Stimulated activated CD4-positive, alpha-beta T cell treated with anti-CD3 and anti-CD28 coated beads, Interleukin-12 subunit alpha, Interleukin-12 subunit beta, amount 100 ng/mL, for 24 hours (primary cell): ENCODE data around the gene ZNF627.
"Not testable (repeated sequence)": the region's sequence is repeated elsewhere in the genome, so short reads cannot be mapped to it uniquely, and the experiment has no call there.

Source experiments
- DNase-seq, 2 experiments: peaks; one replicate each; pipeline ENCODE4 v3.0.0-alpha.2; 2020; ENCODE audit warnings: low read depth in 2 of 2

ZNF627 gene

DNA sequence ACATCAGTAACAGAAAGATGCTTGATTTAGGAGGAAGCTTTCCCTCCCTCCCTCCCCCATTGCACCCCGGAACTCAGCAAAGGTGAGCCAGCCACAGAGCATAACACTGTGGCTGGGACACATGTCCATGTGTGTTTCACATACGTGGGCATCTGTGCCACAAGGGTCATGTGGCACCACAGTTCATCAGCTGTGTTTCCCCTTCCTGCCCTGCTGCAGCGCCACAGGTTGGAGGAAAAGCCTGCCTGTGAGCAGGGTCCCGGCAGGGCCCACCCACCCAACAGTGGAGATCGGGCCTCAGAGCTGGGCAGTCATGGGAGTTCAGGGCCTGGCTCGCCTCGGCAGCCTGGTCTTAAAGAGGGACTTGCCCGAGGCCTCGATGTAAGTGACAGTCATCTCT, 22.6 kb upstream of the ZNF627 start:
- DNase-seq, result no peak

GRCh38 chr19:11576227-11576626, 21.1 kb upstream of the ZNF627 start:
- DNase-seq, result no peak

DNA sequence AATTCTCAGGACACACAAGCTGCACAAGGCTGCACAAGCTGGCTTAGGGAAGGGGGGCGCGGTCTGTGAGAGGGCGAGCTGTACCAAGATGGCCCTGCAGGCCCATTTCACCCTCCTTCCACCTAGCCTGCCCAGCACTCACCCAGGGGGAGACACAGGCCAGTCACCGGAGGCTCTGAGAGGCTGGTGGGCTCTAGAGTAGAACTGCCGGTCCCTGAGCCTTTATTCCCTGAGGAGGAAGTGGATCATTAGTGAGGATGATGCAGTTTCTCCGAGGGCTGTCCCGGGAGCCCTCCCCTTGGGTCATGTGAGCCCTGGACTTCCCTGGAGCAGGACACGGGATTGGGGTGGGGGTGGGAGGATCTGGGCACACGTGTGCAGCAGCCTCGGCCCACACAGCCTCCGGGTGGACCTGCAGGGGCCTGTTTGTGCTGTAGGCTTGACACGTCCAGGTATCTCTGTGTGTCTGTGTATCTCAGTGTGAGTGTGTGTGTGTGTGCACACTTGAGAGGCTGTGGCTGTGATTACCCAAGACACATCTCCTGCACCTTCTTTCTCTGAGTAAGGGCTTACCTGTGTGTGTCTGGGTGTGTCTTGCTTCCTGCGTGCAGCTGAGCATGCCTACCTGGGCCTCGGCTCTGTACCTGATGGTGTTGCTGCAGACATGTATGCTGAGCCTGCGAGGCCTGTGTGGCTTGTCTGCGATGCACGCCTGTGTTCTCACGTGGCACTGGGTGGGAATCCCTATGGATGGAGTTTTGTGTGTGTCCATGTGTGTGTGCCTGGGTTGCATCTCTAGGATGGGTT, 19.6 kb upstream of the ZNF627 start, which contains the start of gene ACP5:
TSS of gene ACP5 (minus strand) at position 195 of the 807 bp plus-strand sequence. CDS start 328 bp downstream, outside the sequence.
- no peak for DNase-seq

- no peak for DNase-seq
Observed at GRCh38 chr19:11578258-11579142, 18.8 kb upstream of the ZNF627 start.

DNA sequence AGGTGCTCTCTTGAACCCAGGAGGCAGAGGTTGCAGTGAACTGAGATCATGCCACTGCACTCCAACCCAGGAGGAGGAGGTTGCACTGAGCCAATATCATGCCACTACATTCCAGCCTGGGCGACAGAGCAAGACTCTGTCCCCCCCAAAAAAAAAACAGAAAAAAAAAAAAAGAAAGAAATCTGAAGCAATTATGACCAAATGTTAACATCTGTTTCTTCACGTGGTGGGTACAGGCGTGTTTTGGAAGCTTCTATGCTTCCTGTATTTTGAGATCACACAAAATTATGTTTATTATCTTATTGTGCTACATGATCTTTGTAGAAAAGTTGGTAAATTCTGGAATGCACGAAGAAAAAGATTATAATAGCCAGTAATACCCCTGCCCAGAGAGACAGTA, 17.2 kb upstream of the ZNF627 start:
- DNase-seq, result no peak

DNA sequence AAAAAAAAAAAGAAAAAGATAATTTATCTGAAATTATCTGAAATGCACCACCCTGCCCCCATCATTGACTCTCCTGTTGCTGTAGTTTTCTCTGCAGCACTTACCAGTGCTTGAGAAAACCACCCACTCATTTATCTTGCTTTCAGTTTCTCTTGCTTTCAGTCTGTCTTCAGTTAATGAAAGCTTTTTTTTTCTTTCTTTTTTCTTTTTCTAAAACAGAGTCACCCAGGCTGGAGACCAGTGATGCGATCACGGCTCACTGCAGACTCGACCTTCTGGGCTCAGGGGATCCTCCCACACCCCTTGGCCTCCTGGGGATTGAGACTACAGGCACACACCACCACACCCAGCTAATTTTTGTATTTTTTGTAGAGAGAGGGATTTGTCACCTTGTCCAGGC, 15.5 kb upstream of the ZNF627 start:
- peak in 1 of 2 experiments; percentile 33 for DNase-seq

DNA sequence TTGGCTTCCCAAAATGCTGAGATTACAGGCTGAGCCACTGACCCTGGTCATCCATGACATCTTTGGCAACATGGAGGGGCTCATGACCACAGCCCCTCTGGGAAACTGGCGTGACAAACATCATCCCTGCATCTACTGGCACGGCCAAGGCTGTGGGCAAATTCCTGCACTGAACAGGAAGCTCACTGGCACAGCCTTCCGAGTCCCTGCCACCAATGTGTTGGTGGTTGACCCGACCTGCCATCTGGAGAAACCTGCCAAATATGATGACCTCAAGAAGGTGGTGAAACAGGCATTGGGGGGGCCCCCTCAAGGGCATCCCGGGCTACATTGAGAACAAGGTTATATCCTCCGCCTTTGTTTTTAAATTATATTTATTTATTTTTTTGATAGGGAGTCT, 11.0 kb upstream of the ZNF627 start:
- DNase-seq, result no peak

- peak; percentile 68 to 78 for DNase-seq
Observed at GRCh38 chr19:11587302-11587974, 9.8 kb upstream of the ZNF627 start.

GRCh38 chr19:11587975-11588631, 9.2 kb upstream of the ZNF627 start:
- DNase-seq, result no peak

GRCh38 chr19:11594084-11594483, 3.2 kb upstream of the ZNF627 start:
- no peak for DNase-seq

DNA sequence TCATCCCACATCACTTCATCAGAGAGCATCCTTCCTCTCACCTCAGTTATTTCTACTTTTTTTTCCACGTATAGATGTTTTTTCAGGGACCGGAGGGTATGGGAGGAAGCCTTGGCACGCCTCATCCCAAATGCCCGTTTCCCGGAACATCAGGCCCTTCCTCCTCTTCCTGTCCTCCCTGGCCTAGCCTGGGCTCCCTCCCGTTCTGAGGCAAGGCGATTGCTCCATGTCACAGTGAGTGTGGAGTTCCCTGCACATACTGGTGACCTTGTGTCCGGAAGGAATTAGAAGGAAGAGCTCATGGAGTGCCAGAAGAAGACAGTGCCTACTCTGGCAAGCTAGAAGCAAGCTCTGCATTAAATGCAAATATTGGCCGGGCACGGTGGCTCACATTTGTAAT, 1.1 kb upstream of the ZNF627 start:
- no peak for DNase-seq

DNA sequence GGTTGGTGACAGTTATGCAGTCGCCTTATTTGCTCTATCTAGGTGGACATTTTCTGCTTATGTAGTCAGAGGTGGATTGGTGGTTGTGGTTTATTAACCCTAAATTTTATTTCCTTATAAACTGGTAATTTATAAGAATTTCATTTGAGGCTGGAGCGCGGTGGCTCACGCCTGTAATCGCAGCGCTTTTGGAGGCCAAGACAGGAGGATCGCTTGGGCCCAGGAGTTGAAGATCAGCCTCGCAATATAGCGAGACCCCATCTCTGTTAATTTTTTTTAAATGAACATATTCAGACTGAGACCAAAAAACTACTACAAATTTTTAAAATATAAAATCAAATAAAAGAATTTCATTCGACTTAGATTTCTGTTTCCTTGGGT, 810 bp downstream of the ZNF627 start:
- no peak for DNase-seq

- no peak for DNase-seq
Observed at GRCh38 chr19:11598746-11599145, 1.5 kb downstream of the ZNF627 start.

DNA sequence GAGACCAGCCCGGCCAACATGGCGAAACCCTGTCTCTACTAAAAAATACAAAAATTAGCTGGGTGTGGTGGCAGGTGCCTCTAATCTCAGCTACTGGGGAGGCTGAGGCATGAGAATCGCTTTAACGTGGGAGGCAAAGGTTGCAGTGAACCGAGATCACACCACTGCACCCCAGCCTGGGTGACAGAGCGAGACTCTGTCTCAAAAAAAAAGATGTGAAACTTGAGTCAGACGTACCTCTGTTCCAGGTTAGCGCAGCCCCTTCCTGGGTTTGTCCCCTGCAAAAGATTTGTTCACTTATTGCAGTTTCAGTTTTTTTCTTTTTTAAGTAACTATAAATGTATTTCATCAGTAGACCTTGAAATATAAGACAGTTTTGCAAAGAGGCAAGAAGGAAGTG, 2.4 kb downstream of the ZNF627 start:
- not testable (repeated sequence) for DNase-seq

- DNase-seq, result no peak
Observed at GRCh38 chr19:11606484-11606883, 9.2 kb downstream of the ZNF627 start.

DNA sequence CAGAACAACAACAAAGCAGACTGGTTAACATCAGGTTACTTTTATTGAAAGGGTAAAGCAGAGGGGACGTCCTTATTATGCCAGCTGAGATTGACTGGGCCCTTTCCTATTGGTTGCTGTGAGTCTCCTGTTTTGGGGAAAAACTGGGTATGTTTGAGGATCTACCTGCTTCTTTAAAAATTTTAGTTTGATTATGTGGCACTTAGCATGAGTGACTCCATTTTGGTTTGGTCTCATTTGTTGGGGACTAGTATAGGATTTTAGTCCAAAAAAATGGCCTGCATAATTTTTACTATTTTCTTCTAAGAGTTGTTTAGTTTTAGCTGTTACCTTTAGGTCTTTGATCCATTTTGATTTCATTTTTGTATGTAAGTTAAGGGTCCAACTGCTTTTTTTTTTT, 14.4 kb downstream of the ZNF627 start:
- no peak for DNase-seq

DNA sequence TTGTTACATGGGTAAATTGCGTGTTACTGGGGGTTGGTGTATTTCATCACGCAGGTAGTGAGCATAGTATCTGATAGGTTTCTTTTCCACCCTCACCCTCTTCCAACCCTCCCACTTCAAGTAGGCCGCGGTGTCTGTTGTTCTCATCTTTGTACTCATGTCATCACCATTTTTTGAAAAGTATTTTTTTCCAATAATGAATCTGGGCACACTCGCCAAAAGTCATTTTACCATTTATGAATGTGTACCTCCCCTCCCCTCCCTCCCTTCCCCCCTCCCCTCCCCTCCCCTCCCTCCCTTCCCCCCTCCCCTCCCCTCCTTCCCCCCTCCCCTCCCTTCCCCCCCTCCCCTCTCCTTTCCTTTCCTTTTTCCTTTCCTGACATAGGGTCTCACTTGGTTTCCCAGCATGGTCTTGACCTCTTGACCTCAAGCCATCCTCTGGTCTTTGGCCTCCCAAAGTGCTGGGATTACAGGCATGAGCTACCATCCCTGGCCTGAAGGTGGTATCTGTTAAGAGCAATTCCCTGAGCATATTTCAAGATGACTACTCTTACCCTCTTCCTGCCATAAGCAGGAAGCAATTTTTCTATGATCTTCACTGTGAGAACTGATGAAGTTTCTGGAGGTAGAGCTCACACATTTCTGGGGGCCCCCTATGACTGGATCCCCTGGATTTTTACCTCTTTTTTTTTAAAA, 15.7 kb downstream of the ZNF627 start:
- no peak for DNase-seq

DNA sequence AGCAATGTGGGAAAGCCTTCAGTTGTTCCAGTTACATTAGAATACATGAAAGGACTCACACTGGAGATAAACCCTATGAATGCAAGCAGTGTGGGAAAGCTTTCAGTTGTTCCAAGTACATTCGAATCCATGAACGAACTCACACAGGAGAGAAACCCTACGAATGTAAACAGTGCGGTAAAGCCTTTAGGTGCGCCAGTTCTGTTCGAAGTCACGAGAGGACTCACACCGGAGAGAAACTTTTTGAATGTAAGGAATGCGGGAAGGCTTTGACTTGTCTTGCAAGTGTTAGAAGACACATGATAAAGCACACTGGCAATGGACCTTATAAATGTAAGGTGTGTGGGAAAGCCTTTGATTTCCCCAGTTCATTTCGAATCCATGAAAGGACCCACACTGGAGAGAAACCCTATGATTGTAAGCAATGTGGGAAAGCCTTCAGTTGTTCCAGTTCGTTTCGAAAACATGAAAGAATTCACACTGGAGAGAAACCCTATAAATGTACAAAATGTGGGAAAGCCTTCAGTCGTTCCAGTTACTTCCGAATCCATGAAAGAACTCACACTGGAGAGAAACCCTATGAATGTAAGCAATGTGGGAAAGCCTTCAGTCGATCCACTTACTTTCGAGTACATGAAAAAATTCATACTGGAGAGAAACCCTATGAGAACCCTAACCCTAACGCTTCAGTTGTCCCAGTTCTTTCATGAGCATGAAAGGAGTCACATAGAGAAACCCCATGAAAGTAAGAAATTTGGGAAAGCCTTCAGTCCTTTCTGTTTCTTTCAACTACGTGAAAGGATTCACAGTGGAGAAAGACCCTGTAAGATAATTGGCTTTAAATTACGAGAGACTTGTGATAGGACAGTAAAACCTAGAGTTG, 20.1 kb downstream of the ZNF627 start:
- no peak for DNase-seq

DNA sequence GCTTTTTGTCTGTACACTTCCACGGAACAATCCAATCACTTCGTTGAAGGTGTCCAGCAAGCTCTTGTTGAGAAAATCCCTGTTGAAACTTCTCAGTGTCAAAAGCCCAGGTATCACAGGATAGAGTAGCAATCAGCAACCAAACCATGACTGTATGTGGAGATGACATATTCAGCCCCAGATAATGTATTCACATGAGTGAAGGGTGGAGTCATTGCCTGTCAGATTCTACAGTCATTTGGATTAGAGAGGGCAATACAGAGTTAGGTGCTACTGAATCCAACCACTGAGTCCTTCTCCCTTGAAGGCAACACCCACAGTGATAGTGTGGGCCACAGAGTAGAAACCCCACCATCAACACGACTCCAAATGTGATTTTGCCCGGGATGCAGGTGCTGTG, 23.3 kb downstream of the ZNF627 start:
- no peak for DNase-seq

- DNase-seq, result not testable (repeated sequence)
Observed at GRCh38 chr19:11622401-11622800, 25.1 kb downstream of the ZNF627 start.
